RPMI8226 (cell line): Measurements from ENCODE around the gene PEX1.
"Not testable (repeated sequence)": the region's sequence is repeated elsewhere in the genome, so short reads cannot be mapped to it uniquely, and the experiment has no call there.

Source experiments
- DNase-seq: peaks from one replicate; pipeline ENCODE4 v3.0.0-alpha.2; 2015

Gene PEX1

GRCh38 chr7:92528188-92528957 lies at the start of gene PEX1, which contains the start of gene RBM48:
TSS of gene PEX1 (minus strand) at chr7:92528520. CDS start at chr7:92528435, 85 bp downstream.
TSS of gene RBM48 (plus strand) at chr7:92528795. CDS start at chr7:92528814, 19 bp downstream.
- peak; percentile 100 for DNase-seq

GRCh38 chr7:92576296-92576695 lies 48.0 kb upstream of the PEX1 start:
- no peak for DNase-seq

- DNase-seq: no peak
These were observed 40.8 kb upstream of the PEX1 start for GRCh38 chr7:92569137-92569536.

GRCh38 chr7:92567460-92567859 lies 39.1 kb upstream of the PEX1 start:
- no peak for DNase-seq

DNA sequence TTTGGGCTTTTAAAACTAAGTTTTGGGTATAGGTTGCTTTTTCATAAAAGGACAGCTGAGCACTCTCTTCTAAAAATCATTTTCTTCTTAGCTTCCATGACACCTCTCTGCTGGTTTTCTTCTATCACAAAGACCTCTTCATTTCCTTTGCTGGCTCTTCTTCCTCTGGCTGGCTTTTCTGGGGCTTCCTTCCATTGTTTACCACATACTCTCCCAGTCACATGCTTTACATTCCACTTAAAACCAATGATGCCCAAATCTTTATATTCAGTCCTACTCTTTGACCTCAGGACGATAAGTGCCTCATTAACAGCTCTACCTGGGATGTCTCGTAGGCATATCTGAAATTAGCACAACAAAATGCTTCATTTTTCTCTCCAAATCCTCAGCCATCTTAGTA lies 35.0 kb upstream of the PEX1 start:
- no peak for DNase-seq

GRCh38 chr7:92560602-92561001 lies 32.3 kb upstream of the PEX1 start:
- no peak for DNase-seq

GRCh38 chr7:92557808-92558362 lies 29.6 kb upstream of the PEX1 start:
- no peak for DNase-seq

GRCh38 chr7:92557249-92557648 lies 28.9 kb upstream of the PEX1 start:
- DNase-seq: no peak

GRCh38 chr7:92550194-92550593 lies 21.9 kb upstream of the PEX1 start:
- DNase-seq: no peak

- DNase-seq: no peak
These were observed 19.3 kb upstream of the PEX1 start for GRCh38 chr7:92547579-92547978.

GRCh38 chr7:92546856-92547497 lies 18.7 kb upstream of the PEX1 start:
- no peak for DNase-seq

GRCh38 chr7:92545116-92545515 lies 16.8 kb upstream of the PEX1 start:
- DNase-seq: not testable (repeated sequence)

GRCh38 chr7:92543542-92543941 lies 15.2 kb upstream of the PEX1 start:
- not testable (repeated sequence) for DNase-seq

DNA sequence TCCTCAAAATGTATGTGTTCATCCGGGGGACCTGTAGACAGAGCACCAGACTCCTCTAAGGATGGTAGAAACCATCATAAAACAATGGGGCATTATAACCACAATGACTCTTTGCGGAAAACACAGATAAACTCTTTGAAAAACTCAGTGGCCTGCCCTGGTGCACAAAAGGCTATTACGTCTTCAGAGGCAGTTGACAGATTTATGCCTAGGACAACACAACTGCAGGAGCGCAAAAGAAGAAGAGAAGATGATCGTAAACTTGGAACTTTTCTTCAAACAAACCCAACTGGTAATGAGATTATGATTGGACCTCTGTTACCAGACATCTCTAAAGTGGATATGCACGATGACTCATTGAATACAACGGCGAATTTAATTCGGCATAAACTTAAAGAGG lies 6.3 kb upstream of the PEX1 start:
- DNase-seq: no peak

DNA sequence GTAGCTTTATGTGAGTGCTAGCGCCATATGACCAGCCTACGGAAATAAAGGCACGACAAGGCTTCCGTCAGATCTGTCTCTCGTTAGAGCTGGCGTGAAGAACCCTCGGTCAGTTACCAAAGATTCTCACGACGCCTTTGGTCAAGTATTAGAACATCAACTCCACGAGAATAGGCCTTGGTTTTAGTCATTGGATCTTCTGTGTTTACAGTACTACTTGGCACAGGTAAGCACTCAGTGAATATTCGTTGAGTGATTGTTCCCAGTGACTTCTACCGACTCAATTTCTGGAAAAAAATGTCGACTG lies 591 bp upstream of the PEX1 start:
- no peak for DNase-seq

DNA sequence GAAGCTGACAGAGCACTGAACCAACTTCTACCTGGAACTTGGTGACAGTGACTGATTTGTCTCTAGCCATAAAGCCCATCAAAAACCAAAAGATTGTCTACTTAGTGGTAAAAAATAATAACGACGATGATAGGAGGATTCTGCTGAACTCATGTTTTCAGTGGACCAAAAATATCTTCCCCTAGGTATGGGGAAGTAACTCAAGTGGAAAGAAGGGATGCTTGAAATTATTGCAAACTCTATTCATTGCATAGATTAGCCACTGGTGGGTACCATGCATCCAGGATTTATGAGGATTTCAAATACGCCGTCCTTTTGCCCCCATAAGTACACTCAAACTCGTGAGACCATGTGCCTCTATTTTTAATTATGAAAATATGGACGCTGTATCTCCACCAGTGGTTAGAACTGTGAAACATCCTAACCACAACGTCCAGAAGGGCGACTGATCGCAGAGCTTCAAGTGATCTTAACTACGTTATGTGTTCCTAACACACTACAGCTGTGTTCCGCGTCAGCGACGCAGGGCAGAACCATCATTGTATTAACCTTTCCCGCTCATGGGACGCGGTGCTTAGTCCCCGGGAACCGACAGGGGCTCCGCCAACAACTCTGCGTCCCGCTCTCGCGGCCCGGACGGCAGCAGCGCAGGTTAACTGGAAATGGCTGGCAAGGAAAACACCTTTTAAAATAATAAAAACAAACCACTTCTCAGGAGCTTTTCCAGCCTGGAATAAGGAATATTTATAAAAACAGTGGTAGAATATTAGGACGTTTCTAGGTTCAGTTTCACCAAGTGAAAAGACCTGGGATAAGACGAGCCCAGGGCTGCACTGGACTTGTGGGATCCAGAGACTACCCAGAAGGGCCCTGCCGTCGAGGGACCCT lies 776 bp downstream of the PEX1 start:
- DNase-seq: peak; percentile 79

- no peak for DNase-seq
These were observed 5.2 kb downstream of the PEX1 start for GRCh38 chr7:92523110-92523509.

DNA sequence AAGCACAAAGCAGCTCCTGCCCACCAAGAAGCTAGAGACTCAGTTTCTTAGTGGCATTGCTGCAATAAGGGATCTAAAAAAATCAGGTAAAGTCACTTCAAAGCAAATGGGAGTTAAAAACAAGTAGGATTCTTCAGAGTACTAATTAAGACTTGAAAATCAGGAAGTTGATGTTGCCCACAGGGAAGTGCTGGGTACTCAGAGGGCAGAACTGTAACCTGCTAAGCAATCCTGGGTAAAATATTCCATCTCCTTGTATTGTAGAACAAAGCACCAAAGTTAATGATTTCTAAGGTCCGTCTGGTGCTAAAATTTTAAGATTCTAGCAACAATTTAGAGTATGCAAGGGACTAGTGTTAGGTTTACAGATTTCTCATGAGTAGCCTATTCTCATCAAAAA lies 8.3 kb downstream of the PEX1 start:
- DNase-seq: no peak

DNA sequence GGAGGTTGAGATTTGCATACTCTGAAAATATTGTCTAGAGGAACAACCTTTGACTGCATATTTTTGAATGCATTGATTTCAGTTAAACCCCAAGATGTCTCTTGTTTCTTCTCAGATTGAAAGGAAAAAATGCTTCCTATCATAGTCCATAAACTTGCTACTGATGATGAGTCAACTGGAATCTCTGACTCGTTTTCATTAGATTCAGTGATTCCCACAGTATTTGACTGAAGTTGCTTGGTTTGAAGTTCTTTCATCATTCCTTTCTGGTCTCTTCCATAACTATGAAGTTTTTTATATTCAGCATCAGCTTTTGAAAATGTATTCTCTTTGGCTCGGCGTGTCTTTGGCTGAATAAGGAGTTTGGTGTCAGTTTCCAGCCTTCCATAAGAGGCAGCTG lies 10.7 kb downstream of the PEX1 start:
- no peak for DNase-seq

DNA sequence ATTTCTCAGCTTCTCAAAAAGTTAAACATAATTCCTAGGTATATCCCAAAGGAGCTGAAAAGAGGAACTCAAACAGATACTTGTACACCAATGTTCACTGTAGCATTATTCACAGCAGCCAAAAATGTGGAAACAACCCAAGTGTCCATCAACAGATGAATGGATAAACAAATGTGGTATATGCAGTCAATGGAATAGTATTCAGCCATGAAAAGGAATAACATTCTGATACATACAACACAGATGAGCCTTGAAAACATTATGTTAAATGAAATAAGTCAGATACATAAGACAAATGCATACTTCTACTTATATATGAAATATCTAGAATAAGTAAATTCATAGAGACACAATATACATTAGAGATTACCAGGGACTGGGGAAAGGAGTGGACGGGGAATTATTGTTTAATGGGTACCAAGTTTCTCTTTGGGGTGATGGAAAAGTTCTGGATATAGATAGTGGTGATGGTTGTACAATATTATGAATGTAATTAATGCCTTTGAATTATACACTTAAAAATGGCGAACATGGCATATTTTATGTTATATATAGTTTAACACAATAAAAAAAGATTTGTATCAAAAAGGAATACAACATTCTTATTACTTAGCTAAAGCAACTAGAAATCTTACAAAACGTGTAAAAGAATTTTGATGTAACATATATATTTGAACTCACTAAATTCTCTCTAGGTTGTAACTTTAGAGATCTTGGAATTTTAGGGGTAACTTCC lies 15.0 kb downstream of the PEX1 start:
- DNase-seq: no peak

- DNase-seq: no peak
These were observed 19.4 kb downstream of the PEX1 start for GRCh38 chr7:92508946-92509345.

DNA sequence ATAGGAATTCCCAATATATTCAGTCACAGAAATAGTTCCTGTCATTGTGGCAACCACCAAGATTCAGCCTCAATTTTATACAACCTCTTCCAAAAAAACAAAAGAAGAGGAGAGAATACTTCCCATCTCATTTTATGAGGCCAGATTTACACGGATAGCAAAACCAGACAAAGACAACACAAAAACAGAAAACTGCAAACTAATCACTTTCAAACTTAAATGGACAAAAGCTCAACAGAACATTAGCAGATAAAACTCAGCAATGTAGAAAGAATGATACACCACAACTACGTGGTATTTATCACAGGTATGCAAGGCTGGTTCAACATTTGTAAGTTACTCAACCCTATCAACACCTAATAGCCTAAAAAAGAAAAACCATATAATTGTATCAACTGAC lies 22.0 kb downstream of the PEX1 start:
- DNase-seq: no peak

DNA sequence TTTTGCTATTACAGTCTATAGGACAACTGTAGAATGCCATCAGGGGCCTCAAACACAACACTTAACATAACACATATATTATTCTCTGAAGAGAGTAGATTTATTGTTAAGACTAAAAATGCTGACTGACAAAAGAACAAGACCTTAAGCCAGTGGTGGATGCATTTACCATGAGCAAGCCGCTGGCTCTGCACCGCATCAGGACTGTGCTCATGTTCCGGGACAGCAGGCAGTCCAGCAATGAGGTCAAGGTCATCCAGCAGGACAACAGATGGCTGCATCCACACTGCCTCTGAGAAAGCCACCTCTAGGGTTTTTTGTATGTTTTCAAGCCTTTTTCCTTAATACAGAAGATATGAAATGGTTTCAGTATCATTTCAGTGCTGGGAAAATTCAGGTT lies 23.8 kb downstream of the PEX1 start:
- no peak for DNase-seq
